Measurements from ENCODE around the gene TPST2.

The TPST2 gene

DNA sequence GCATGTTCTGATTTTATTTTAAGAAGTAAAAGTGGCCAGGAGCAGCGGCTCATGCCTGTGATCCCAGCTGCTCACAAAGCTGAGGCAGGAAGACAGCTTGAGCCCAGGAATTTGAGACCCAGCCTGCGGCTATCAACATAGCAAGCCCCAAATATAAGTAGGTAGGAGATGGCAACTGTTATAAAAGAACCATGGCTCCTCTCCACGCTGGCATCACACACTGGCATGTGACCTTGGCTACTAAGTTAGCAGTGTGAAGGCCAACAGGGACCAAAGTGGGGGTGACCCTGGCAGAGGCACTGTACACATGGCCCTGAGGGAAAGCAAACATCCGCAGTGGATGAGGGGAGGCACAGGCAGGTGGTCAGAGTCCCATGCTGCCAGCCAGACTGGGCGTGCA is 33.0 kb downstream of the TPST2 start:
- Histone ChIP-seq H3K27ac (ENCODE audit: low read depth, low read length) (no peak overlapping the region), H3K79me2 (ENCODE audit: control insufficient read depth, insufficient read depth, low read length, poor library complexity) (no peaks in the 10 kb centered on the region), H3K4ac (ENCODE audit: low read depth, low read length) (no peak overlapping the region), H3K79me1 (ENCODE audit: low read length) (no peaks in the 10 kb centered on the region), H3K14ac (ENCODE audit: low read length) (no peak overlapping the region), H3K9me3 (ENCODE audit: insufficient read depth, low read depth, low read length) (peaks cover 5% of the 10 kb centered on the region), H3K23ac (ENCODE audit: low read length) (no peak overlapping the region), H3K36me3 (ENCODE audit: control insufficient read depth in 1 of 2, insufficient read depth in 2 of 2, low read length in 2 of 2) (no peaks in the 10 kb centered on the region), H3K4me1 (ENCODE audit: control insufficient read depth in 1 of 2, insufficient read depth in 2 of 2, low read length in 2 of 2) (no peaks in the 10 kb centered on the region), H2BK12ac (ENCODE audit: low read length) (no peak overlapping the region), H3K4me3 (ENCODE audit: low read depth, low read length) (no peak overlapping the region), H3K27me3 (ENCODE audit: insufficient read depth, low read length) (no peaks in the 10 kb centered on the region), H3K18ac (ENCODE audit: low read length) (no peak overlapping the region), H4K91ac (ENCODE audit: low read depth, low read length) (no peak overlapping the region), H3K9ac (ENCODE audit: low read length) (no peak overlapping the region), H4K12ac (ENCODE audit: low read depth, low read length) (no peak overlapping the region), H4K8ac (ENCODE audit: low read depth, low read length) (no peak overlapping the region), H2BK5ac (ENCODE audit: low read depth, low read length, poor library complexity) (no peak overlapping the region), H2AFZ (ENCODE audit: insufficient read depth, low read length, poor library complexity) (no peak overlapping the region), H2BK120ac (ENCODE audit: insufficient read depth, low read length, poor library complexity) (no peak overlapping the region), H2AK5ac (ENCODE audit: low read length) (no peak overlapping the region), H3K4me2 (ENCODE audit: low read length) (no peak overlapping the region)
- no CpG with 5 or more reads among the region's 5 CpGs for WGBS (ENCODE audit: extremely low coverage, insufficient coverage, insufficient read length)
- DNase-seq, result no peak

DNA sequence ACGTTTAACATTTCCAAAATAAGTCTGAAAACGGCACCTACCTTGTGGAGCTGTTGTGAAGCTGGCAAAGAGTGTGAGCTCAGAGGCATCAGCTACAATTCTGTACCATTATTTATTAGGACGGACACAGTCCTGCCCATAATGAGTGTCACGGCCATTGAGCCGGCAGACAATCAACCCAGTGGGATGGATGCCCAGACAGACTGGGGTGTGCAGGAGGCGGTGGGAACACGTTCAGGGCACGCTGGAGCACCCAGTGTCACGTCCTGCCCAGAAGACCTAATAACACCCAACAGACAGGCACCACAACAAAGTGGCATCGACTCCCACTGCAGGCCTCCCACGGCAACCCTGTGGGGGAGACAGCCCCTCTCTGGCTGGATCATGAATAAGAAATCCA is 34.5 kb downstream of the TPST2 start:
- Histone ChIP-seq H3K27me3 (ENCODE audit: insufficient read depth, low read length) (no peaks in the 10 kb centered on the region), H3K9me3 (ENCODE audit: insufficient read depth, low read depth, low read length) (peaks cover 5% of the 10 kb centered on the region), H3K18ac (ENCODE audit: low read length) (no peak overlapping the region), H3K14ac (ENCODE audit: low read length) (no peak overlapping the region), H2BK12ac (ENCODE audit: low read length) (no peak overlapping the region), H2AK5ac (ENCODE audit: low read length) (no peak overlapping the region), H3K9ac (ENCODE audit: low read length) (no peak overlapping the region), H3K4me1 (ENCODE audit: control insufficient read depth in 1 of 2, insufficient read depth in 2 of 2, low read length in 2 of 2) (peaks cover 4% of the 10 kb centered on the region in 2 experiments), H3K36me3 (ENCODE audit: control insufficient read depth in 1 of 2, insufficient read depth in 2 of 2, low read length in 2 of 2) (no peaks in the 10 kb centered on the region), H3K79me1 (ENCODE audit: low read length) (no peaks in the 10 kb centered on the region), H3K23ac (ENCODE audit: low read length) (no peak overlapping the region), H3K4ac (ENCODE audit: low read depth, low read length) (no peak overlapping the region), H3K4me2 (ENCODE audit: low read length) (no peak overlapping the region), H4K91ac (ENCODE audit: low read depth, low read length) (no peak overlapping the region), H2BK120ac (ENCODE audit: insufficient read depth, low read length, poor library complexity) (no peak overlapping the region), H3K4me3 (ENCODE audit: low read depth, low read length) (no peak overlapping the region), H4K12ac (ENCODE audit: low read depth, low read length) (no peak overlapping the region), H3K27ac (ENCODE audit: low read depth, low read length) (no peak overlapping the region), H2AFZ (ENCODE audit: insufficient read depth, low read length, poor library complexity) (no peak overlapping the region), H2BK5ac (ENCODE audit: low read depth, low read length, poor library complexity) (no peak overlapping the region), H3K79me2 (ENCODE audit: control insufficient read depth, insufficient read depth, low read length, poor library complexity) (no peaks in the 10 kb centered on the region), H4K8ac (ENCODE audit: low read depth, low read length) (no peak overlapping the region)
- no peak for DNase-seq
- WGBS (ENCODE audit: extremely low coverage, insufficient coverage, insufficient read length), result no CpG with 5 or more reads among the region's 11 CpGs

DNA sequence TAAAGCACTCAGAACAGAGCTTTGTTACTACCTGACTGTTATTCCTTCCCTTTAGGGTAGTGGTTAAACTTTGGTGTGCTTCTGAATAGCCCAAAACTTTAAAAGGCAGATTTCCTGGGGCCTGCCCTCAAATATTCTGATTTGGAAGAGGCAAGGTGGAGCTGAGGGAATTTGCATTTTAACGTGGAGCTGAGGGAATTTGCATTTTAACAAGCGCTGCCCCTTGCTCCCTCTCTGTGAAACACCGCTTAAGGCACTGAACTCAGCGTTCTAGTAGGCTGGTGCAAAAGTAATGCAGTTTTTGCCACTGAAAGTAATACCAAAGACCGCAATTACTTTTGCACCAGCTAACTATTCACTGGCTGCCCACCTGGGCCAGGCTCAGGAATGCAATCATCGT is 35.0 kb downstream of the TPST2 start:
- no peak overlapping the region for H3K18ac ChIP-seq (ENCODE audit: low read length)
- no peak overlapping the region for H4K12ac ChIP-seq (ENCODE audit: low read depth, low read length)
- H3K4me3 ChIP-seq (ENCODE audit: low read depth, low read length), result no peak overlapping the region
- no peak overlapping the region for H3K4ac ChIP-seq (ENCODE audit: low read depth, low read length)
- H3K27ac ChIP-seq (ENCODE audit: low read depth, low read length), result no peak overlapping the region
- H3K4me2 ChIP-seq (ENCODE audit: low read length), result no peak overlapping the region
- no peak overlapping the region for H2BK5ac ChIP-seq (ENCODE audit: low read depth, low read length, poor library complexity)
- no peaks in the 10 kb centered on the region for H3K27me3 ChIP-seq (ENCODE audit: insufficient read depth, low read length)
- no peaks in the 10 kb centered on the region for H3K36me3 ChIP-seq (ENCODE audit: control insufficient read depth in 1 of 2, insufficient read depth in 2 of 2, low read length in 2 of 2)
- WGBS (ENCODE audit: extremely low coverage, insufficient coverage, insufficient read length), result no CpG with 5 or more reads among the region's 6 CpGs
- no peak overlapping the region for H2AFZ ChIP-seq (ENCODE audit: insufficient read depth, low read length, poor library complexity)
- no peak overlapping the region for H3K9ac ChIP-seq (ENCODE audit: low read length)
- no peak overlapping the region for H3K14ac ChIP-seq (ENCODE audit: low read length)
- H3K79me1 ChIP-seq (ENCODE audit: low read length), result no peaks in the 10 kb centered on the region
- peaks cover 5% of the 10 kb centered on the region for H3K9me3 ChIP-seq (ENCODE audit: insufficient read depth, low read depth, low read length)
- no peak overlapping the region for H3K23ac ChIP-seq (ENCODE audit: low read length)
- DNase-seq, result no peak
- no peak overlapping the region for H2BK12ac ChIP-seq (ENCODE audit: low read length)
- H2AK5ac ChIP-seq (ENCODE audit: low read length), result no peak overlapping the region
- H4K91ac ChIP-seq (ENCODE audit: low read depth, low read length), result no peak overlapping the region
- no peaks in the 10 kb centered on the region for H3K79me2 ChIP-seq (ENCODE audit: control insufficient read depth, insufficient read depth, low read length, poor library complexity)
- H2BK120ac ChIP-seq (ENCODE audit: insufficient read depth, low read length, poor library complexity), result no peak overlapping the region
- H4K8ac ChIP-seq (ENCODE audit: low read depth, low read length), result no peak overlapping the region
- H3K4me1 ChIP-seq (ENCODE audit: control insufficient read depth in 1 of 2, insufficient read depth in 2 of 2, low read length in 2 of 2), result peaks cover 6% of the 10 kb centered on the region in 2 experiments

DNA sequence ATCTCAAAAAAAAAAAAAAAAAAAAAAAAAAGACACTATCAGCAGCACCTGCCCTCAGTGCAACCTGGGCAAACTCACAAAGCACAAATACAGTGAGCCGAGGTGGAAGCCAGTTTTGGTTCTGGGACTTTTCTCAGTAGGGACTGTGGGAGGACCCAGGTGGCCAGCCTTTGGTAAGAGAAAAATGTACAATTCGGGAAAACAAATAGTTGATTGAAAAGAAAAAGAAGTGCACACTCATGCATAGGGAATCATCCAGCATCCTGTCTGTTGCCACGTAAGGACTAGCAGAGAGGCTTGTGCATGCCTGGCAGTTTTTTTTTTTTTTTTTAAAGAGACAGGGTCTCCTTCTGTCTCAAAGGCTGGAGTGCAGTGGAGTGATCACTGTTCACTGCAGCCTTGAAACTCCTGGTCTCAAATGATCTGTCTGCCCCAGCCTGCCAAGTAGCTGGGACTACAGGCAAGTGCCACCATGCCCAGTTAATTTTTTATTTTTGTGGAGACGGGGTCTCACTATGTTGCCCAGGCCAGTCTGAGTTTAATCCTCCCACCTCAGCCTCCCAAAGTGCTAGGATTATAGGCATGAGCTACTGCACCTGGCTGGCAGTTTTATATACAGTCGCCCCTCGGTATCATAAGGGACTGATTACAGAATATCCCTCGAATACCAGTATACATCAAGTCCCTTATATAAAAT is 36.7 kb downstream of the TPST2 start:
- H3K23ac ChIP-seq (ENCODE audit: low read length), result no peak overlapping the region

More for the DNA sequence above, 36.7 kb downstream of the TPST2 start:
- Histone ChIP-seq H3K4ac (ENCODE audit: low read depth, low read length) (no peak overlapping the region), H2AFZ (ENCODE audit: insufficient read depth, low read length, poor library complexity) (no peak overlapping the region), H3K4me1 (ENCODE audit: control insufficient read depth in 1 of 2, insufficient read depth in 2 of 2, low read length in 2 of 2) (peaks cover 6 to 8% of the 10 kb centered on the region in 2 experiments), H2BK5ac (ENCODE audit: low read depth, low read length, poor library complexity) (no peak overlapping the region), H2BK12ac (ENCODE audit: low read length) (no peak overlapping the region), H3K36me3 (ENCODE audit: control insufficient read depth in 1 of 2, insufficient read depth in 2 of 2, low read length in 2 of 2) (no peaks in the 10 kb centered on the region), H3K14ac (ENCODE audit: low read length) (no peak overlapping the region), H3K79me2 (ENCODE audit: control insufficient read depth, insufficient read depth, low read length, poor library complexity) (no peaks in the 10 kb centered on the region), H3K4me3 (ENCODE audit: low read depth, low read length) (no peak overlapping the region), H3K9me3 (ENCODE audit: insufficient read depth, low read depth, low read length) (peaks cover 2% of the 10 kb centered on the region), H4K91ac (ENCODE audit: low read depth, low read length) (no peak overlapping the region), H3K9ac (ENCODE audit: low read length) (no peak overlapping the region), H2AK5ac (ENCODE audit: low read length) (no peak overlapping the region), H4K12ac (ENCODE audit: low read depth, low read length) (no peak overlapping the region), H3K27me3 (ENCODE audit: insufficient read depth, low read length) (no peaks in the 10 kb centered on the region), H3K79me1 (ENCODE audit: low read length) (no peaks in the 10 kb centered on the region), H3K18ac (ENCODE audit: low read length) (no peak overlapping the region), H4K8ac (ENCODE audit: low read depth, low read length) (no peak overlapping the region), H2BK120ac (ENCODE audit: insufficient read depth, low read length, poor library complexity) (no peak overlapping the region), H3K27ac (ENCODE audit: low read depth, low read length) (no peak overlapping the region), H3K4me2 (ENCODE audit: low read length) (peak overlapping the region; percentile 41)
- WGBS (ENCODE audit: extremely low coverage, insufficient coverage, insufficient read length), result no CpG with 5 or more reads among the region's 7 CpGs
- DNase-seq, result peak in 1 of 2 donors; percentile 30

Data from trophoblast cell (in vitro differentiated cells and primary cell).